Activated CD4-positive, alpha-beta T cell treated with anti-CD3 and anti-CD28 coated beads for 4 hours (primary cell): Measurements from ENCODE around the gene IFT27.
"Not testable (repeated sequence)": the region's sequence is repeated elsewhere in the genome, so short reads cannot be mapped to it uniquely, and the experiment has no call there.

Experiments used
- DNase-seq, 2 donors: peaks; one replicate each; pipeline ENCODE4 v3.0.0-alpha.2; 2020

Gene IFT27

DNA sequence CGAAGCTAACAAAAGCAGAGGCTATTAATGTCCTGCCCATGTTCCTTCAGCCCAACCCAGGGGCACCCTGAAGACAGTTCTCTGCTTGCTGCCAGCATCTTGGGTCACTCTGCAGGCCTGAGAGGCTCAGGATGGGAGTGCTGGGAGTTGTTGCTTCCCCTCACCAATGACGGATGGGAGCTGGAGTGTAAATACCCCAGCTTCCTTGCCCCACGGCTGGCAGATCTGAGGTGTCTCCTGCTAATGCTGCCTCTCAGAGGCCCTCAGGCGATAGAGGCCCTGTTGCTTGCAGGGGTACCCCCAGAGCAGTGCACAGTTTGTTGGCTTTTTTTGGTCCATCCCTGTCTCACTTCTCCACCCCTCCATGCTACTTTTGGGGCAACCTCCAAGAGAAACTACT, 32.9 kb downstream of the IFT27 start:
- no peak for DNase-seq

DNA sequence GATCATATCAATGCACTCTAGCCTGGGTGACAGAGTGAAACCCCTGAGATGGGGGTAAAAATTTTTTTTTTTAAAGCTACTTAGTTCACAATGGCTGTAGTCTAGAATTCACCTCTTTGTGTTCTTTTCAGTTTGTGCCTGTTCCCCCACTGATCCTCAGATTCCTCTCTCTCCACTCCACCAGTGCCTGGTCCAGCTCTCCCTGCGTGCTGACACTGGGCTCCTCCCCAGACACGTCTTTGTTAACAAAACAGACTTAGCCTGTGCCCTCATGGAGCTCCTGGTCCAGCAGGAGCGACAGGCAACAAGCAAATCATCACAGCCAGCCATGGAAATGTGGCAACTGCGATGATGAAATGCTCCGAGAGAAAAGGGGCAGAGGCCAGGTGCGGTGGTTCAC, 34.0 kb downstream of the IFT27 start:
- no peak for DNase-seq

DNA sequence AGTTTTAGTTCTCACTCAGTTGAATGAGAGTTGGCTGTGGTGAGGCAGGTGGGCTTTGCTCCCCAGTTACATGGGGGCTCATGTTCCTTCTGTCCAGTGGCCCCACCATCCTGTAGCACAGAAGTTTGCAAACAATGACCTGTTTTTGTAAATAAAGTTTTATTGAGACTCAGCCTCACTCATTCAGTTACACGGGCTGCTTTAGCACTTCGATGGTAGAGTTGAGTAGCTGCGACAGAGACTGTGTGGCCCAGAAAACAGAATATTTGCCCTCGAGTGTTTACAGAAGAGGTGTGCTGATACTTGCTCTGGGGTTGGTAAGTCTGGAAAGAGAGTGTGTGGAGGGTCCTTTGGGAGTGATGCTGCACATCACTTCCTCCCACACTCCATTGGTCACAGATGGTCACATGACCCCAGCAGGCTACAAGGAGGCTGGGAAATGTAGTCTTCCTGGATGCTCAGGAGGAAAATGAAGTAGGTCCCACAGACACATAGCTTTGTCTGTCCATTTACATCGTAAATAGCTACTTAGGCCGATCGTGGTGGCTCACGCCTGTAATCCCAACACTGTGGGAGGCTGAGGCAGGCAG, 34.6 kb downstream of the IFT27 start:
- no peak for DNase-seq

DNA sequence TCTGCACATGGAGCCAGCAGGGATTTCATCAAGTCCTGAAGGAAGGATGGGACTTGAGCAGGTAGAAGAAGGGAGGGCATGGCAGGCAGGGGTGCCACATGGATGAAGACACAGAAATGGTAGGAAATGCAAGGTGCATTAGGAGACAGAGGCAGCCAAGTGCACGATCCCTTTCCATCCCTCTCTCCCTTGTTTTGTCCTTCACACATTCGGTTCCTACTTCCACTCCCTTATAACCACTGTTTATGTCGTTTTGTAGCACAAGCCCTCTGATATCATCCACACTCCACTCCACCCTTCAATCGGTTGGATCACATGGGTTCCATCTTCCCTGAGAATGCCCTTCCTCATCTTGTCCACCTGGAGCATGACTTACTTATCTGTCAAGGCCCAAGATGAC, 35.2 kb downstream of the IFT27 start:
- no peak for DNase-seq

DNA sequence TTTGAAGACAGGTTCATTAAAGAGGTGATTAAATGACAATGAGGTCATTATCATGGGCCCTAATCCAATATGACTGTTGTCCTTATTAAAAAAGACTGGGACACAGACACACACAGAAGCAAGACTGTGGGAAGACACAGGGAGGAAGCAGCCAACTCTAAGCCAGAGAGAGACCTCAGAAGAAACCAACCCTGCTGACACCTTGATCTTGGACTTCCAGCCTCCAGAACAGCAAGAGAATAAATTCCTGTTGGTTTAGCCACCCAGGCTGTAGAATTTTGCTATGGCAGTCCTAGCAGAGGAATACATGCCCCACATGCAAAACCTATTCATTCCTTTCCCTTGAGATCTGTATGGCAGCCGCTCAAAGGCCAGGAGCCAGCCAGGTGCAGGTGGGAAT, 36.7 kb downstream of the IFT27 start:
- DNase-seq: no peak

DNA sequence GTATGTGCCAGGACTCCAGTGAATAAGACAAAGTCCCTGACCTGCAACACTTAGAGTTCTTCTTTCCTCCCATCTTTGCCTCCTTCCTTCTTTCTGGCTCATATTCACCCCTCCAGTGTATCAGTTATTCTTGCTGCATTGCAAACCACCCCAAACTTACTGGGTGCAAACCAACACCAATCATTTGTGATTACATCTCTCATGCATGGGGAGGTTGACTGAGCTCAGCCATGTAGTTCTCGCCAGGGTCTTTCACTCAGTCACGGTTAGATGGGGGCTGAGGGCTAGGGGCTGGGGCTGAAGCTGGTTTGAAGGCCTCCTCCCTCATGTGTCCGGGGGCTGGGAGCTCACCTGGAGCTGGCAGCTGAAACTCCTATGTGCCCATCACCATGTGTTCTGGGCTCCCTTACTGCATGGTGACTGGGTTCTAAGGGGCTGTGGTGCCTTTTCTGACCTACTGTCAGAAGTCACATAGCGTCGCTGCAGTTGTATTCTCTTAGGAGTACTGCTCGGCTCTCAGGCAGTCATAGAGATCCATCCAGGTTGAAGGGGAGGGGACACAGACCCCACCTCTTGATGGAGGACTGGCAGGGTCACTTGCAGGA, 37.4 kb downstream of the IFT27 start:
- DNase-seq: no peak

DNA sequence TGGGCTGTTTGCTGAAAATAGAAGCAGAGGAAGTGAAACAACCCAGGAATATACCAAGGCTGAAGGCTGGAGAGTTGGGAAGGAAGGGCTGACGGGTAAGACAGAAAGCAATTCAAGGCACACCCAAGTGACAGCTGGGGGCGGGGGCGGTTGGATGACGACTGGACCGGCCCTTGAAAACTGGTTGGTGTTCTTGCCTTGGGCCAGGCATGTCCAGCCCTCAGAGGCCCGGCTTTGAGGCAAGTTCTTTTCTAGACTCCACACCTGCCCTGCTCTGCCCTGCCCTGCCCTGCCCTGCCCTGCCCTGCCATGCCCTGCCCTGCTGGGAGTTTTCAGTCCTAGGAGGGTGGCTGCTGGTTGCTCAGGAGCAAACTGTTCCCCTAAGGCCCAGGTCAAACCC, 38.1 kb downstream of the IFT27 start:
- no peak for DNase-seq

DNA sequence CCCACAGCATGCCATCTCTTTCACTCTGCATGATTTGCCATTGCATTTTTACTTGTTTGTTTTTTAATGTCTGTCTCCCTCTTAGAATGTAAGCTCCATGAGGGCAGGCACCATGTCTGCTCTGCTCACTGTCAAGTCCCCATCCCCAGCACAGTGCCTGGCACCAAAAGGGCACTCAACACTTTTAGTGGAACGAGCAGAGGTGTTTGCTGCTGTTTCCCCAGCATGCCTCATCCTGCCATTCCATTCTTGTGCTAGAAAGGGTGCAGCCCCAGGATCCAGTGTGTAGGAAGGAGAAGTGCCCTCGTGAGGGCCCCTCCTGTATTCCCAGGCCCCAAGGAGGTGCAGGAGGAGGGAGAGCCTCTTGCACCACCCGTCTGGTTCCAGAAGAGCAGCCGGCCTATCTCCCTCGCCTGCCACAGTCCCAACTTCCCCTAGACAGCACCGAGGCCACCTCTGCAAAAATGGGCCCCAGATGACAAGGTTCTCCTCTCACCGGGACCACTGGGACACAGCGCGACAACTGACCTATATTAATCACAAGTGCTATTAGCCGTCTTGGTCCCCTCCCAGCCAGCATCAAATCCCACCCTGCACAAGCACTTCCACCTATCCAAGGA, 39.1 kb downstream of the IFT27 start:
- DNase-seq: no peak

DNA sequence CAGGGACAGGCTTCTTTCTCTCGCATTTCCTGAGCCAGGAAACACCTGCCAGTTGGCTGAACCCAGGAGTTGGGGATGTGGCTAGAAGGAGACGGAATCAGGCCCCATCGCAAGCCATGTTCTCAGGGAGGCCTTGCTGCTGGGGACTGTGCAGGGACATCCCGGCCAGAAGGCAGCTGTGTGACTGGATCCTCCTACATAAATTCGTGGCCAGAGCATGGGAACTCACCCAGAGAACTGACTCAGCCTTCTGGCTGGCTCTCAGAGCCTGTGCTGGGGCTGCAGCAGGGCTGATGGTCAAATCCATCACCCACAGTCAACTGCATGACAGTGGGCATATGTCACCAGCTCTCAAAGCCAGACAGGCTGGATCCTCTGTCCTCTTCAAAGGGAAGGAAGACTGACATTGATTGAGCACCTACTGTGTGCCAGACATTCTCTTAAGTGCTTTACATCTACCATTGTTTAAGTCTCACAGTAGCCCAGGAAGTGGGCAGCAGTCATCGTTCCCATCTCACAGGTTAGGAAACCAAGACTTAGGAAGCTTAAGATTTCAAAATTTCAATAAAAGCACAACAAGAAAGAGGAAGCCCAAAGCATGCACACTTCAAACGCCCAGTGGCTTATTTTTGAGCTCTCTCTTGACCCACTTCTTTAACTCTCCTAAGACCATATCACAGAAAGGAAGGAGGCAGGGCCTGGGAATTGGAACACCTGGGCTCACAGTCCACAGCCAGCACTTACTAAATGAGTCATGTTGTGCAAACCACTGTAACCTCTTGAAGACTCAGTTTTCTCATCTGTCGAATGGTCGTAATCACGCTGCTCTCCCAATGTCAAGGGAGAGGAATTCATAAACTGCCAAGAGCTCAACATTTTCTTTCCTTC, 41.5 kb downstream of the IFT27 start:
- no peak for DNase-seq

DNA sequence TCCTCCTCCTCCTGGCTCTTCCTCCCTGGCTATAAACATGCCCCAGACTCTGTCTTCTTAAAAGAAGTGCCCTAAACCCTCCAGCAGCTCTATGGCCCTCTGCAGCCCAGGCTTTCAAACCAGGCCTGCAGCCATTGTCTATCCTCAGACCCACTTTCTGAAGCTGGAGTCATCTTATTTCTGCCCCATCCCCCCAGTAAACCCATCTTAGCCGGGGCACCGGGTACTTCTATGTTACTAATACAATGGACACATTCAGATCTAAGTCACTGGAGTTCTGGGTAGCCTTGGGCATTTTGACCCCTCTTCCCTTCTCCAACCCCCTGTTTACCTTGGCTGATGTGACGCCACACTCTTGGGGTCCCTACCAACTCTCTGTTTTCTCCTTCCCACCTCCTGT, 42.6 kb downstream of the IFT27 start:
- no peak for DNase-seq

DNA sequence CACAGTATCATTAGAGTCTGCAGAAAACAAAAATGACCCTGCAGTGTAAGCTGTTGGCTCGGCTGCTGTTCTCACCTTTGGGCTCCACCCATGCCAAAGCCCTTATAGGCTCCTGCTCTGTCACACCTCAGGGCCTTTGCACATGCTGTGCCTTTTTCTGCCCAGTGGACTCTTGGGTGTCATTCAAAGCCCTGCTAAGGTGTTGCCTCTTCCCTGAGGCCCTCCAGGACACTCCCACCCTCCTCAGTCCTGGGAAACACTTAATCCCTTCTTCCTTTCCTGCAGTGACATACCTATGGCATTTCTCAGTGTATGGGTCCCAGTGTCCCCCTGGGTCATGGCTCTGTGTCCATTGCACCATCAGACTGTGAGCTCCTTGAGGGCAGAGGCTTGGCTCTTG, 43.3 kb downstream of the IFT27 start:
- DNase-seq: no peak

DNA sequence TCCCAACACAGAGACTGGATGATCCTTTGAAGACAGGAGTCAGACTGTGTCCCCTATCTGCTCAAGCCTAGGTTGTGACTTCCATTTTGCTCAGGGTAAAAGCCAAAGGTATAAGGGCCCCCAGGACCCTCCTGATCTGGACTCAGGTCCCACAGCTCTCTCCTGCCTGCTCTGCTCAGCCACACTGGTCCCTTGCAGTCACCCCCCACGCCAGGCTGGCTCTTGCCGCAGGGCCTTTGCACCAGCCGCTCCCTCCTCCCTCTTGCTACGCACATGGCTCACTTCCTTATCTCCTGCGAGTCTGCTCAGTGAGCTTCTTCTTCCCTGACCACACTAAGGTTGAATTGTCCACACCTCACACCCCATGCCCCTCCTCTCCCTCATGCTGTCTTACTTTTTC, 44.0 kb downstream of the IFT27 start:
- DNase-seq: no peak

DNA sequence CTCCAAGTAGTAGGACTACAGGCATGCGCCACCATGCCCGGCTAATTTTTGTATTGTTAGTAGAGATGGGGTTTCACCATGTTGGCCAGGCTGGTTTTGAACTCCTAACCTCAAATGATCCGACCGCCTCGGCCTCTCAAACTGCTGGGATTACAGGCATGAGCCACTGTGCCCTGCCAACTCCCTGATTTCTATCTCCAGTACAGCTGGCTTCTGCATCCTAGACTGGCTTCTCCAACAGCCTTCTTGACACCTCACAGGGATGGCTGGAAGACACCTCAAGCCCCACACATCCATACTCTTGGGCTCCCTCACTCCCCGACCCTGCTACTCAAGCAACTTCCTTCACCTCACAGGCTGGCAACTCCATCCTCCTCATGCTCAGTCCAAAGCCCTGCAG, 44.6 kb downstream of the IFT27 start:
- DNase-seq: not testable (repeated sequence)

DNA sequence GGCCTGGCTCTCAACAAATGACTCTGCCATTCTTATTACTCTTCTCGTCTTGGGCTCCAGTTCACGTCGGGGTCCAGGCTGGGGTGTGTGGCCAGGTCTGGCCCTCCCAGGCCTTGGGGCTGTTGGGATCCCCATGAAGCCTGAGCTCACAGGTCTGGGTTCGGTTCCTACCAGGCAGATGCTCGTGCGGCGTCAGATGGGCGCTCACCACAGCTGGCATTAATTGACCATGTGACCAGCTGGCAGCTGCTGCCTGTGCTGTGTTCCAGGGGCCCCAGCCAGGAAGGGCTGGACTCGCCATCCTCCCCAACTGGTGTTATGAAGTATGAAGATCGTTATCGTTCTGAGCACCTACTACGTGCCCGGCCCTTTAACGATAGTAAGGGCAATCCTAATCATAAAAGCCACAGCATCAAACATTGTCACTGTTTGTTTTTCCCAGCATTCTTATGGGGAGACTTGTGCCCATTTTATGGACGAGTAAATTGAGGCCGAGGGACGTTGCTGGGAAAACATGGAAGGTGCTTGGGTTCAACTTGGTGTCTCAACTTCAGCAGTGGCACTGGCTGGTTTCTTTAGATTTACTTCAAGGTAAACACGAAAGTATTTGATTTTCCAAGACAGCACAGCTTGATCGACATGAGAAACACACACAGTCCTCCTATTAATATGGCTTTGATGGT, 45.6 kb downstream of the IFT27 start:
- DNase-seq: no peak

DNA sequence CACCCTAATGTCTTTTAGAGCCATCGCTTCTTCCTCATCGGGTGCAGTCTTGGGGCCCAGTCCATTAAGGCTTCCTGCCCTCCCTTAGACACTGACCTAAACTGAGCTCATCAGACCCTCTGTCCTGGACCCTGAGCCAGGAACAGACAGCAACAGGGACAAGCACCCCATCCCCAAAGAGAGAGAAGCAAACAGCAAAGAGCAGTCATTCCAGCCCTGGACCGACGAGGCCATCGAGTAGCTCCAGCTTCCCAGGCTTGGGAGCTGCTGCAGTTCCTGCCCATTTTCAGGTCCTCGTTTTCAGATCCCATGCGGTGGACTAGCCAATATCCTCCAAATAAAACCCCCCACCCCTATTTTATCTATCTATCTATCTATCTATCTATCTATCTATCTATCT, 46.6 kb downstream of the IFT27 start:
- DNase-seq: no peak

DNA sequence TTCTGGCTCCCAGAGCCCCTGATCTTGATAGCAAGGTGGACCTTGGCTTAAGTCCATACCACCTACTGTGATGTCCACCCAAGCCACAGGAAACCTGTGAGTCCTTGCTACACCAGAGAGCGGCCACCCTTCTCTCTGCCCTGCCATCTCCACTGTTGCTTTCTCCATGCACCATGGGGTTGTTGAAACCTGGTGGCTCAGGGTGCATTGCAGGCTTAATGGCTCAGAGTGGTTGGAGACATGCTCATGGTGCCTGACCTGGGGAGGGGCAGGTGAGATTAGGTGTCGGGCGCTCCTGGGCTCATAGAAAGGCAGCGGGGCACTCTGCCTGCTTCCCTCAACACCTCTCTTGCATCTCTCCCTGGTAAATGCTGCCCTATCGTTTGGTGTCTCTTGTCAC, 47.4 kb downstream of the IFT27 start:
- DNase-seq: no peak

DNA sequence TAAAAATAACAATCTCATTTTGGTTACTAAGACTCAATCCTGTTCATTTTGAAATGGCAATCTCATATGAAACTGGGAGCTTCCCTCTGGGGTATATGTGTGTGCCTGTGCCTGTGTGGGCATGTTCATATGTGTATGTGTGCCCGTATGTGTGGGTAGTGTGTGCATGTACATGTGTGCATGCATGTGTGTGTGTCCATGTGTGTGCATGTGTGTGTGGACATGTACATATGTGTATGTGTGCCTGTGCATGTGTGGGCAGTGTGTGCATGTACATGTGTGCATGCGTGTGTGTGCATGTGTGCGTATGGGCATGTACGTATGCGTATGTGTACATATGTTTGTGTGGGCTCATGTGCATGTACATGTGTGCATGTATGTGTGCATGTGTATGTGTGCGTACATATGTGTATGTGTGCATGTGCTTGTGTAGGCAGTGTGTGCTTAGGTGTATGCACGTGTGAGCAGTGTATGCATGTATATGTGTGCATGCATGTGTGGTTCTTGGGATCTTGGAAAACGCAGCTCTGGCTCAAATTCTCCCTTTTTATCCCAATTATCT, 47.9 kb downstream of the IFT27 start:
- no peak for DNase-seq

DNA sequence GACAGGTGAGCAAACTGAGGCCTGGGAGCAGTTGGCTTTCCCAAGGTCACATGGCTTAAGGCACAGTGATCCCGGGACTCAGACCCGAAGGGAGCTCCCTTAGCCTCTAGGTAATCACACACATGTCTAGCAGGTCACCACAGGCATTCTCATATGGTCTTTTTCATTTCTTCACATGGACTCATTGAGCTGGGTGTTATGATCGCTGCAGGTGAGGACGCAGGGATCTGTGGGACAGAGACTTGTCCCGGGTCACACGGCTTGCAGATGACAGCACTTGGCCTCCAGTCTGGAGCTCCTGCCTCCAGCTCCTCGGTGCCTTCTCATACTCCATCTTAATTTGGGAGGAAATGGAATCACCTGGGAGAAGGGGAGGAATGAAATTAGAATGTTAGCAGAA, 48.8 kb downstream of the IFT27 start:
- no peak for DNase-seq

DNA sequence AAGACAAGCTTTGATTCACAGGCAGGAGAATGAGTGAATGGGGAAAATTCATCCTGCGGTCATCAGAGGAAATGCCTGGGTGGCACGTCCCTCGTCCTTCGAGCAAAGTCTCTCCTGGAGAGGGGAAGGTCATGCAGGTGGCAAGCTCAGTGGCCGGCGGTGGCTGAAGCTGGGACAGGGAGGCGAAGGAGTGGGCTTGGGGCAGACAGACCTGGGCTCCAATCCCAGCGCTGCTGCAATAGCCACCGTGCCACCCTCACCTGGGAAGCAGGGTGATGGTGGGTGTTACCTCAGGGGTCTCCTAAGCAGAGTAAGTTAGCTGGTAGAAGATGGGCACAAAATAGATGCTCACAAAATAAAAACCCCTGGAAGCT, 49.9 kb downstream of the IFT27 start:
- no peak for DNase-seq

DNA sequence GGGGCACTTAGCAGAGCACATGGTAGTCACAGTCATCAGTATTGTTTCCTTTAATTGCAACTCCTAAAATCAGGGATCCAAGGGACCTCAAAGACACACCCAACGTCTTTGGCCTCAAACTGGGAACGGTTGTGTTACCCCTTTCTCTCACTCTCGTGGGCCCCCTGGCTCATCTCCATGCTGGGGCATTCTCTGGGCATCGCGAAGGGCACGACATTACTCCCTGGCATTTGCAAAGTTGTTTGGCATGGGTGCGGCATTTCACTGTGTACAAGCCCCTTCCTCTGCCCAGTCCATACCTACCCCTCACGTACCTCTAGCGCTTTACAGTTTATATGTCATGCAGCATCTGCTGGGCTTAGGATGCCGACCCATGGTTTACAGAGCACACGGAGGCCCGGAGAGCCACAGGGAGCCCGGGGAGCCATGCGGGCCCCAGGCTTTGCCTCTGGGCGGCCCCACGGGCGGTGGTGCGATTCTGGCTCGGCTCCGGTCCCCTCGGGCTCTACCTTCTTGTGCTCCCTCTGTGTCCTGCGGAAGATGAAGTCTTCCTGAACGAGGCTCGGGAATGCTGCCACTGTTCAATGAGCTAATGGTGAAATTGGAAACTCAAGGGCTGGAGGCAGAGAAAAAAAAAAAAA, 50.4 kb downstream of the IFT27 start:
- DNase-seq: no peak

DNA sequence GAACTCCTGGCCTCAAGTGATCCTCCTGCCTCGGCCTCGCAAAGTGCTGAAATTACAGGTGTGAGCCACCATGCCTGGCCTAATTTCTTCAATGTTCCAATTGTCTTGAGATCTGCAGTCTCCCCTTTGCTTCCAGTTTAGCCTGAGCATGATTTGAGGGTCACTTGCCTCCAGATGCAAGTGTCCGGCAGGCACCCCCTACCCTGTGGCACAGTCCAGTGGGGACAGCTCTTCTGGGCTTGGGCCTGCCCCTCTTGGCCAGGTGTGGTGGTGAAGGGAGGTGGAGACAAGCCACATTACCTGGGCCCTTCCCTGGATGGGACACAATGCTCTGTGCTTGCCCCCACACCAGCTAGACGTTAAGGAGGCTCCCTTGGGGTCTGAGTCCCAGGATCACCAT, 51.1 kb downstream of the IFT27 start:
- DNase-seq: no peak

DNA sequence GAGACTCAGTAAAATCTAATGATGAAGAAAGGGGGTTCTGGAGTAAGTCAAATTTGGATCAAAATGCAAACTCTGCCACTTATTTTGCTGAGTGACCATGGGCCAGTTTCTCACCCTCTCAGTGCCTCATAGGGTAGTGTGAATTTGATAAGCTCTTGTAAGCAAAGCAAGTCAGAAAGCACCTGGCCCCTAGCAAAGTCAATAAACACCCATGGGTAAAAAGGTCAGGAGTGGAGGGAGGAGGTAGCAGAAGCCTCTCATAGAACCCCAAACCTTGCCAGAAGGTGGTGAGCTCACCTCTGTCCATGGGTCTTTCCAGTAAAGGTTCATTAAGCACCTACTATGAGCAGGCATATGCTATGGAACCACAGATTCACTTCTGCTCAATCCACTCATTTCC, 53.9 kb downstream of the IFT27 start:
- no peak for DNase-seq

DNA sequence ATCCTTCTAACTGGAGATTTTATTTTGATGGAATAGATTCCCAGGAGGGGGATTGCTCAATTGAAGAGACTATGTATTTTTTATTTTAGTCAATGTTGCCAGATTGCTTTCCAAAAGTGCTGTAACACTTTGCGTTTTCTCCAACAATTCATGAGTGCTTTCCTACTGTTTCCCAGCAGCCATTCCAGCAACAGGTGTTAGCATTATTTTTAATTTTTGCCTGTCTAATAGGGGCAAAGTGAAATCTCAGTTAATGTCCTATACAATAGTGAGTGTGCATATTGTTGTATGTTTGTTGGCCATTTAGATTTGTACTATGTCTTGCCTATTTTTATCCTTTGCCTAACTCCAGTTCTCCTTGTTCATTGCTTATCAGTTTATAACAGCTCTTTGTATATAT, 60.3 kb downstream of the IFT27 start:
- DNase-seq: no peak
